ENCODE results near the gene SLC16A7. TPM values are rescaled to one million over a fixed set of nuclear protein-coding genes. Genes with fewer than 3 reads are reported as not detected.

Gene SLC16A7
- total and polyA plus RNA-seq, 10 of the 15 experiments (the other 5 are each of a cell fraction or from before 2014, with no cell fraction given), result 1.5 to 12.9 (median 6.7) TPM

DNA sequence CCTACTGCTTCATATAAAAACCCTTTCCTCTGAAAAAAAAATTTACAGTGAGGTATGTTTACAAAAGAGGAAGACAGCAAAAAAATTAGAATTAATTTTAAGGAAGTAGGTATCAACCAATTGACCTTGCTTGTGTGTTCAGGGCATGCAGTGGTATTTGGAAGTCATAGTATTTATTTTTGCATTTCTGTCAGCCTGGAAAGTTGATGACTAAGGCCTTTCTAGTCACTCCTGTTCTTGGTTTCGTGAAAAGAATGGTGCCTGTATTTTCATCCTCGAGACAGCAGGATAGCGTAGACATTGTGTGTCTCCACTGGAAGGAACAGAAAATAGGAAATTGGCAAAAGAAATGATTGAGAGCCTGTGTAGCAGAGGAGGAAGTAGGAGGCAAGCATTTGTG lies 24.5 kb downstream of the SLC16A7 start:
- no peak overlapping the region for H2AFZ ChIP-seq (ENCODE audit: control insufficient read depth, low read depth, low read length)
- no peaks in the 10 kb centered on the region for H3K27me3 ChIP-seq (replicated peaks in 1 of 2; ENCODE audit: control insufficient read depth in 2 of 2, insufficient read depth in 2 of 2, low read length in 1 of 2)
- no peaks in the 10 kb centered on the region for H4K20me1 ChIP-seq (ENCODE audit: control insufficient read depth, insufficient read depth)
- SMC1A ChIA-PET (ENCODE audit: uncharacterized antibody, unreplicated experiment), result no interaction called here
- H3K4me3 ChIP-seq, result no peak overlapping the region
- BruUV-seq (replicated peaks), result no TSS peak
- peak overlapping the region; percentile 4; the same call in 1 of the 2 replicates for H3K4me2 ChIP-seq (ENCODE audit: control insufficient read depth, insufficient read depth)
- RAD21 ChIA-PET (ENCODE audit: unreplicated experiment), result no interaction called here
- H3K4me1 ChIP-seq (ENCODE audit: control insufficient read depth, insufficient read depth, low read length), result no peaks in the 10 kb centered on the region
- POLR2A ChIA-PET, result no interaction called here
- no peak overlapping the region; the same call in 1 of the 2 replicates for H3K27ac ChIP-seq (ENCODE audit: control insufficient read depth, insufficient read depth)
- no peak overlapping the region for H3K9ac ChIP-seq (ENCODE audit: control insufficient read depth, insufficient read depth, low read length)
- DNase-seq (ENCODE audit: low read depth, low spot score), result no peak
- FAIRE-seq, result no peak
- no peaks in the 10 kb centered on the region for H3K9me3 ChIP-seq (replicated peaks; ENCODE audit: control insufficient read depth, insufficient read depth, low read length)
- CTCF ChIA-PET, result interaction anchor here (1.0 kb wide), 1 partner anchor 16 kb away, joined by 3 read pairs; no protein-coding TSS in a partner anchor
- no peaks in the 10 kb centered on the region for H3K36me3 ChIP-seq (ENCODE audit: control insufficient read depth in 2 of 2, insufficient read depth in 2 of 2, low read length in 1 of 2)
- no peak; the same call in 2 of the 3 replicates for ATAC-seq
- in situ Hi-C loops (cut with MboI) (no loop called here), intact Hi-C loops (cut with micrococcal nuclease; ENCODE audit: unreplicated experiment) (no loop called here)
- WGBS (ENCODE audit: insufficient coverage, insufficient replicate concordance, low lambda C conversion rate, missing lambda C conversion rate), result 37% methylated on average over 3 of the region's 3 CpGs
- TF ChIP-seq SPI1 (IDR thresholded peaks at IDR 0.05; ENCODE audit: borderline replicate concordance, insufficient read depth, low read depth, low read length), result 0 out of 2 replicates have a peak, but pooled peaks have one; percentile 13
- no peak for TF ChIP-seq CHD2 (IDR thresholded peaks at IDR 0.05; ENCODE audit: borderline replicate concordance, low read depth, low read length)
- H3K79me2 ChIP-seq (ENCODE audit: control insufficient read depth, insufficient read depth, low read length), result no peaks in the 10 kb centered on the region

DNA sequence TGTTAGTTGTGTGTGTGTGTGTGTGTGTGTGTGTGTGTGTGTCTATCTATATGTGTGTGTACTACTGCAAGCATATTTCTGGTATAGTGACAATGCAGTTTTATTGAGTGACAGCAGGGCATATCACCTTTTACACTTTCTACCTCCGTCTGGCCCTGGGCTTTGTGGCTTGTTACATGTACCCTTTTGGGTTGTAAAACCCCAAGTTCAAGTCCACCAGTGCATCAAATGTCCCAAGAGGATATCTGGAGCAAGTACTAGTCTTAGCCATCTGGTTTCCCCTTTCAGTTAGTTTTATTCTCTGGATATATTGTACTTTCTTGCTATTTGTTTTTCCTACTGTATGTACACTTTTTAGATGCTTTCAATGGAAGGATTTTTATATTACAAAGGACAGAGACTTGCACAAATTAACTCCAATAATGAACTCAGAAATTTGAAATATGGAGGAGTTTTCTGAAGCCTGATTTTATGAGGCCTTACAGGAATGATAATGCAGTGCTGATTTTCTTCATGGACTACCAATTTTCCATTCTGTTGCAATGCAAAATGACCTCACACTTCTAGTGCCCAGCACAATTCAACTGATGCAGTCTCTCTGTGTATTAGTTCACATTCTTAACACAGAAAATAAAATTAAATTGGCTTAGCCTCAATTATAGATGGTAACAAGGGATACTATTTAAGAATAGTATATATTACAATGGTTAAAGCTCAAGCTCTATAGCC lies 29.1 kb downstream of the SLC16A7 start:
- ChIA-PET CTCF (no interaction called here), SMC1A (ENCODE audit: uncharacterized antibody, unreplicated experiment) (no interaction called here), POLR2A (no interaction called here), RAD21 (ENCODE audit: unreplicated experiment) (no interaction called here)
- H3K27me3 ChIP-seq (replicated peaks in 1 of 2; ENCODE audit: control insufficient read depth in 2 of 2, insufficient read depth in 2 of 2, low read length in 1 of 2), result no peaks in the 10 kb centered on the region
- H4K20me1 ChIP-seq (ENCODE audit: control insufficient read depth, insufficient read depth), result no peaks in the 10 kb centered on the region
- no peaks in the 10 kb centered on the region for H3K4me1 ChIP-seq (ENCODE audit: control insufficient read depth, insufficient read depth, low read length)
- no peak overlapping the region for H2AFZ ChIP-seq (ENCODE audit: control insufficient read depth, low read depth, low read length)
- H3K9ac ChIP-seq (ENCODE audit: control insufficient read depth, insufficient read depth, low read length), result no peak overlapping the region
- no peak for TF ChIP-seq POLR2AphosphoS2 (IDR thresholded peaks at IDR 0.05; ENCODE audit: low read depth, low read length)
- TF ChIP-seq, protein P1, sequence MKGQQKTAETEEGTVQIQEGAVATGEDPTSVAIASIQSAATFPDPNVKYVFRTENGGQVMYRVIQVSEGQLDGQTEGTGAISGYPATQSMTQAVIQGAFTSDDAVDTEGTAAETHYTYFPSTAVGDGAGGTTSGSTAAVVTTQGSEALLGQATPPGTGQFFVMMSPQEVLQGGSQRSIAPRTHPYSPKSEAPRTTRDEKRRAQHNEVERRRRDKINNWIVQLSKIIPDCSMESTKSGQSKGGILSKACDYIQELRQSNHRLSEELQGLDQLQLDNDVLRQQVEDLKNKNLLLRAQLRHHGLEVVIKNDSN (IDR thresholded peaks at IDR 0.05; ENCODE audit: borderline replicate concordance, extremely low read length, insufficient read depth, low read depth, low read length), result no peak
- TF ChIP-seq CHD2 (IDR thresholded peaks at IDR 0.05; ENCODE audit: borderline replicate concordance, low read depth, low read length), result no peak
- no peak for TF ChIP-seq SUZ12 (IDR thresholded peaks at IDR 0.05; ENCODE audit: unreplicated experiment)
- TF ChIP-seq, protein P2, sequence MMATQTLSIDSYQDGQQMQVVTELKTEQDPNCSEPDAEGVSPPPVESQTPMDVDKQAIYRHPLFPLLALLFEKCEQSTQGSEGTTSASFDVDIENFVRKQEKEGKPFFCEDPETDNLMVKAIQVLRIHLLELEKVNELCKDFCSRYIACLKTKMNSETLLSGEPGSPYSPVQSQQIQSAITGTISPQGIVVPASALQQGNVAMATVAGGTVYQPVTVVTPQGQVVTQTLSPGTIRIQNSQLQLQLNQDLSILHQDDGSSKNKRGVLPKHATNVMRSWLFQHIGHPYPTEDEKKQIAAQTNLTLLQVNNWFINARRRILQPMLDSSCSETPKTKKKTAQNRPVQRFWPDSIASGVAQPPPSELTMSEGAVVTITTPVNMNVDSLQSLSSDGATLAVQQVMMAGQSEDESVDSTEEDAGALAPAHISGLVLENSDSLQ (IDR thresholded peaks at IDR 0.05), result peak; percentile 47; the same call in 1 of the 2 replicates
- intact Hi-C loops (cut with micrococcal nuclease; ENCODE audit: unreplicated experiment), result no loop called here
- no TSS peak for BruUV-seq (replicated peaks)
- no peak overlapping the region for H3K27ac ChIP-seq (ENCODE audit: control insufficient read depth, insufficient read depth)
- no peaks in the 10 kb centered on the region; the same call in 1 of the 2 replicates for H3K79me2 ChIP-seq (ENCODE audit: control insufficient read depth, insufficient read depth, low read length)
- DNase-seq (ENCODE audit: low read depth, low spot score) (no peak), ATAC-seq (peak; percentile 21; the same call in 2 of the 3 replicates), FAIRE-seq (peak; percentile 54)
- in situ Hi-C loops (cut with MboI), result no loop called here
- 0% methylated on average over 1 of the region's 1 CpG for WGBS (ENCODE audit: insufficient coverage, insufficient replicate concordance, low lambda C conversion rate, missing lambda C conversion rate)
- H3K4me3 ChIP-seq, result no peak overlapping the region
- no peaks in the 10 kb centered on the region for H3K36me3 ChIP-seq (ENCODE audit: control insufficient read depth in 2 of 2, insufficient read depth in 2 of 2, low read length in 1 of 2)
- H3K4me2 ChIP-seq (ENCODE audit: control insufficient read depth, insufficient read depth), result no peak overlapping the region
- no peaks in the 10 kb centered on the region for H3K9me3 ChIP-seq (replicated peaks; ENCODE audit: control insufficient read depth, insufficient read depth, low read length)
